ENCODE measurements around the gene ZNF862. TPM values are rescaled to one million over a fixed set of nuclear protein-coding genes. Genes with fewer than 3 reads are reported as not detected.

Gene ZNF862
- total and polyA plus RNA-seq, 2 experiments from 2014 or later = 0.94 to 2.3 TPM

DNA sequence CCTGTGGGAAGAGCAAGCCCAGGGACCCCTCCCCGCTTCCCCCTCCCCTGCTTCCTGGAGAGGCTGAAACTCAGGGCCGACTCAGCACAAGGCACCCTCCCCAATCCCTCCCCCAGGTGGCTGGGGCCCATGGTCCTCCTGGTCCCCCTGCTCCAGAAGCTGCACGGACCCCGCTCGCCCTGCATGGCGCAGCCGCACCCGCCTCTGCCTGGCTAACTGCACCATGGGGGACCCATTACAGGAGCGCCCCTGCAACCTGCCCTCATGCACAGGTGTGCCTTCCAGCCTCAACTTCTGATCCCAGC lies 19.7 kb upstream of the ZNF862 start:
- TF ChIP-seq JUNB (IDR thresholded peaks at IDR 0.05; ENCODE audit: unreplicated experiment) (no peak), POLR2AphosphoS5 (IDR thresholded peaks at IDR 0.05; ENCODE audit: low read depth) (no peak), ZNF114 (CRISPR knock-in tag; IDR thresholded peaks at IDR 0.05) (no peak), CREB1 (CRISPR knock-in tag; IDR thresholded peaks at IDR 0.05; ENCODE audit: low read depth) (no peak), ZNF331 (CRISPR knock-in tag; IDR thresholded peaks at IDR 0.05; ENCODE audit: low read depth) (no peak), EZH2phosphoT487 (IDR thresholded peaks at IDR 0.05; ENCODE audit: unreplicated experiment) (no peak), STAT1 (IDR thresholded peaks at IDR 0.05; ENCODE audit: unreplicated experiment) (no peak), EZH2 (IDR thresholded peaks at IDR 0.05; ENCODE audit: low read depth, unreplicated experiment) (no peak), NANOG (IDR thresholded peaks at IDR 0.05; ENCODE audit: borderline replicate concordance) (no peak)
- TF ChIP-seq, protein P1, sequence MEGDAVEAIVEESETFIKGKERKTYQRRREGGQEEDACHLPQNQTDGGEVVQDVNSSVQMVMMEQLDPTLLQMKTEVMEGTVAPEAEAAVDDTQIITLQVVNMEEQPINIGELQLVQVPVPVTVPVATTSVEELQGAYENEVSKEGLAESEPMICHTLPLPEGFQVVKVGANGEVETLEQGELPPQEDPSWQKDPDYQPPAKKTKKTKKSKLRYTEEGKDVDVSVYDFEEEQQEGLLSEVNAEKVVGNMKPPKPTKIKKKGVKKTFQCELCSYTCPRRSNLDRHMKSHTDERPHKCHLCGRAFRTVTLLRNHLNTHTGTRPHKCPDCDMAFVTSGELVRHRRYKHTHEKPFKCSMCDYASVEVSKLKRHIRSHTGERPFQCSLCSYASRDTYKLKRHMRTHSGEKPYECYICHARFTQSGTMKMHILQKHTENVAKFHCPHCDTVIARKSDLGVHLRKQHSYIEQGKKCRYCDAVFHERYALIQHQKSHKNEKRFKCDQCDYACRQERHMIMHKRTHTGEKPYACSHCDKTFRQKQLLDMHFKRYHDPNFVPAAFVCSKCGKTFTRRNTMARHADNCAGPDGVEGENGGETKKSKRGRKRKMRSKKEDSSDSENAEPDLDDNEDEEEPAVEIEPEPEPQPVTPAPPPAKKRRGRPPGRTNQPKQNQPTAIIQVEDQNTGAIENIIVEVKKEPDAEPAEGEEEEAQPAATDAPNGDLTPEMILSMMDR (conservative IDR thresholded peaks at IDR 0.05; ENCODE audit: low read depth in 2 of 2) = no peak
- TF ChIP-seq, protein P2, sequence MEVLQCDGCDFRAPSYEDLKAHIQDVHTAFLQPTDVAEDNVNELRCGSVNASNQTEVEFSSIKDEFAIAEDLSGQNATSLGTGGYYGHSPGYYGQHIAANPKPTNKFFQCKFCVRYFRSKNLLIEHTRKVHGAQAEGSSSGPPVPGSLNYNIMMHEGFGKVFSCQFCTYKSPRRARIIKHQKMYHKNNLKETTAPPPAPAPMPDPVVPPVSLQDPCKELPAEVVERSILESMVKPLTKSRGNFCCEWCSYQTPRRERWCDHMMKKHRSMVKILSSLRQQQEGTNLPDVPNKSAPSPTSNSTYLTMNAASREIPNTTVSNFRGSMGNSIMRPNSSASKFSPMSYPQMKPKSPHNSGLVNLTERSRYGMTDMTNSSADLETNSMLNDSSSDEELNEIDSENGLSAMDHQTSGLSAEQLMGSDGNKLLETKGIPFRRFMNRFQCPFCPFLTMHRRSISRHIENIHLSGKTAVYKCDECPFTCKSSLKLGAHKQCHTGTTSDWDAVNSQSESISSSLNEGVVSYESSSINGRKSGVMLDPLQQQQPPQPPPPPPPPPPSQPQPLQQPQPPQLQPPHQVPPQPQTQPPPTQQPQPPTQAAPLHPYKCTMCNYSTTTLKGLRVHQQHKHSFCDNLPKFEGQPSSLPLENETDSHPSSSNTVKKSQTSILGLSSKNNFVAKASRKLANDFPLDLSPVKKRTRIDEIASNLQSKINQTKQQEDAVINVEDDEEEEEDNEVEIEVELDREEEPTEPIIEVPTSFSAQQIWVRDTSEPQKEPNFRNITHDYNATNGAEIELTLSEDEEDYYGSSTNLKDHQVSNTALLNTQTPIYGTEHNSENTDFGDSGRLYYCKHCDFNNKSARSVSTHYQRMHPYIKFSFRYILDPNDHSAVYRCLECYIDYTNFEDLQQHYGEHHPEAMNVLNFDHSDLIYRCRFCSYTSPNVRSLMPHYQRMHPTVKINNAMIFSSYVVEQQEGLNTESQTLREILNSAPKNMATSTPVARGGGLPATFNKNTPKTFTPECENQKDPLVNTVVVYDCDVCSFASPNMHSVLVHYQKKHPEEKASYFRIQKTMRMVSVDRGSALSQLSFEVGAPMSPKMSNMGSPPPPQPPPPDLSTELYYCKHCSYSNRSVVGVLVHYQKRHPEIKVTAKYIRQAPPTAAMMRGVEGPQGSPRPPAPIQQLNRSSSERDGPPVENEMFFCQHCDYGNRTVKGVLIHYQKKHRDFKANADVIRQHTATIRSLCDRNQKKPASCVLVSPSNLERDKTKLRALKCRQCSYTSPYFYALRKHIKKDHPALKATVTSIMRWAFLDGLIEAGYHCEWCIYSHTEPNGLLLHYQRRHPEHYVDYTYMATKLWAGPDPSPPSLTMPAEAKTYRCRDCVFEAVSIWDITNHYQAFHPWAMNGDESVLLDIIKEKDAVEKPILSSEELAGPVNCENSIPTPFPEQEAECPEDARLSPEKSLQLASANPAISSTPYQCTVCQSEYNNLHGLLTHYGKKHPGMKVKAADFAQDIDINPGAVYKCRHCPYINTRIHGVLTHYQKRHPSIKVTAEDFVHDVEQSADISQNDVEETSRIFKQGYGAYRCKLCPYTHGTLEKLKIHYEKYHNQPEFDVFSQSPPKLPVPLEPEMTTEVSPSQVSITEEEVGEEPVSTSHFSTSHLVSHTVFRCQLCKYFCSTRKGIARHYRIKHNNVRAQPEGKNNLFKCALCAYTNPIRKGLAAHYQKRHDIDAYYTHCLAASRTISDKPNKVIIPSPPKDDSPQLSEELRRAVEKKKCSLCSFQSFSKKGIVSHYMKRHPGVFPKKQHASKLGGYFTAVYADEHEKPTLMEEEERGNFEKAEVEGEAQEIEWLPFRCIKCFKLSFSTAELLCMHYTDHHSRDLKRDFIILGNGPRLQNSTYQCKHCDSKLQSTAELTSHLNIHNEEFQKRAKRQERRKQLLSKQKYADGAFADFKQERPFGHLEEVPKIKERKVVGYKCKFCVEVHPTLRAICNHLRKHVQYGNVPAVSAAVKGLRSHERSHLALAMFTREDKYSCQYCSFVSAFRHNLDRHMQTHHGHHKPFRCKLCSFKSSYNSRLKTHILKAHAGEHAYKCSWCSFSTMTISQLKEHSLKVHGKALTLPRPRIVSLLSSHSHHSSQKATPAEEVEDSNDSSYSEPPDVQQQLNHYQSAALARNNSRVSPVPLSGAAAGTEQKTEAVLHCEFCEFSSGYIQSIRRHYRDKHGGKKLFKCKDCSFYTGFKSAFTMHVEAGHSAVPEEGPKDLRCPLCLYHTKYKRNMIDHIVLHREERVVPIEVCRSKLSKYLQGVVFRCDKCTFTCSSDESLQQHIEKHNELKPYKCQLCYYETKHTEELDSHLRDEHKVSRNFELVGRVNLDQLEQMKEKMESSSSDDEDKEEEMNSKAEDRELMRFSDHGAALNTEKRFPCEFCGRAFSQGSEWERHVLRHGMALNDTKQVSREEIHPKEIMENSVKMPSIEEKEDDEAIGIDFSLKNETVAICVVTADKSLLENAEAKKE (CRISPR knock-in tag; IDR thresholded peaks at IDR 0.05) = no peak
- TF ChIP-seq, protein P3, sequence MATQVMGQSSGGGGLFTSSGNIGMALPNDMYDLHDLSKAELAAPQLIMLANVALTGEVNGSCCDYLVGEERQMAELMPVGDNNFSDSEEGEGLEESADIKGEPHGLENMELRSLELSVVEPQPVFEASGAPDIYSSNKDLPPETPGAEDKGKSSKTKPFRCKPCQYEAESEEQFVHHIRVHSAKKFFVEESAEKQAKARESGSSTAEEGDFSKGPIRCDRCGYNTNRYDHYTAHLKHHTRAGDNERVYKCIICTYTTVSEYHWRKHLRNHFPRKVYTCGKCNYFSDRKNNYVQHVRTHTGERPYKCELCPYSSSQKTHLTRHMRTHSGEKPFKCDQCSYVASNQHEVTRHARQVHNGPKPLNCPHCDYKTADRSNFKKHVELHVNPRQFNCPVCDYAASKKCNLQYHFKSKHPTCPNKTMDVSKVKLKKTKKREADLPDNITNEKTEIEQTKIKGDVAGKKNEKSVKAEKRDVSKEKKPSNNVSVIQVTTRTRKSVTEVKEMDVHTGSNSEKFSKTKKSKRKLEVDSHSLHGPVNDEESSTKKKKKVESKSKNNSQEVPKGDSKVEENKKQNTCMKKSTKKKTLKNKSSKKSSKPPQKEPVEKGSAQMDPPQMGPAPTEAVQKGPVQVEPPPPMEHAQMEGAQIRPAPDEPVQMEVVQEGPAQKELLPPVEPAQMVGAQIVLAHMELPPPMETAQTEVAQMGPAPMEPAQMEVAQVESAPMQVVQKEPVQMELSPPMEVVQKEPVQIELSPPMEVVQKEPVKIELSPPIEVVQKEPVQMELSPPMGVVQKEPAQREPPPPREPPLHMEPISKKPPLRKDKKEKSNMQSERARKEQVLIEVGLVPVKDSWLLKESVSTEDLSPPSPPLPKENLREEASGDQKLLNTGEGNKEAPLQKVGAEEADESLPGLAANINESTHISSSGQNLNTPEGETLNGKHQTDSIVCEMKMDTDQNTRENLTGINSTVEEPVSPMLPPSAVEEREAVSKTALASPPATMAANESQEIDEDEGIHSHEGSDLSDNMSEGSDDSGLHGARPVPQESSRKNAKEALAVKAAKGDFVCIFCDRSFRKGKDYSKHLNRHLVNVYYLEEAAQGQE (IDR thresholded peaks at IDR 0.05; ENCODE audit: unreplicated experiment) = no peak
- TF ChIP-seq, protein P4, sequence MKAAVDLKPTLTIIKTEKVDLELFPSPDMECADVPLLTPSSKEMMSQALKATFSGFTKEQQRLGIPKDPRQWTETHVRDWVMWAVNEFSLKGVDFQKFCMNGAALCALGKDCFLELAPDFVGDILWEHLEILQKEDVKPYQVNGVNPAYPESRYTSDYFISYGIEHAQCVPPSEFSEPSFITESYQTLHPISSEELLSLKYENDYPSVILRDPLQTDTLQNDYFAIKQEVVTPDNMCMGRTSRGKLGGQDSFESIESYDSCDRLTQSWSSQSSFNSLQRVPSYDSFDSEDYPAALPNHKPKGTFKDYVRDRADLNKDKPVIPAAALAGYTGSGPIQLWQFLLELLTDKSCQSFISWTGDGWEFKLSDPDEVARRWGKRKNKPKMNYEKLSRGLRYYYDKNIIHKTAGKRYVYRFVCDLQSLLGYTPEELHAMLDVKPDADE (IDR thresholded peaks at IDR 0.05) = no peak
- H3K27me3 Mint-ChIP-seq (ENCODE audit: insufficient read depth, low read depth, poor library complexity) = peaks cover 6% of the 10 kb centered on the region
- Histone ChIP-seq H3K27me3 (ENCODE audit: insufficient read depth) (no peaks in the 10 kb centered on the region), H3K36me3 (ENCODE audit: insufficient read depth) (no peaks in the 10 kb centered on the region), H2AFZ (no peak overlapping the region), H3K27ac (ENCODE audit: low read depth) (no peak overlapping the region), H3K4me2 (no peak overlapping the region), H3K4me1 (ENCODE audit: insufficient read depth) (no peaks in the 10 kb centered on the region; the same call in 1 of the 2 replicates), H3F3A (replicated peaks; ENCODE audit: low read depth) (no peaks in the 10 kb centered on the region), H3K79me2 (replicated peaks; ENCODE audit: insufficient read depth) (no peaks in the 10 kb centered on the region), H4K20me1 (replicated peaks; ENCODE audit: insufficient read depth) (no peaks in the 10 kb centered on the region), H3K9me2 (ENCODE audit: insufficient read depth) (no peaks in the 10 kb centered on the region), H3K4me3 (no peak overlapping the region)
- no peak for ATAC-seq
- DNase-seq (ENCODE audit: low spot score) = no peak
- H3K27ac Mint-ChIP-seq = no peak overlapping the region
- H3K4me1 Mint-ChIP-seq = peaks cover 2% of the 10 kb centered on the region; the same call in 2 of the 3 replicates
- H3K9me3 Mint-ChIP-seq = peaks cover 9% of the 10 kb centered on the region; the same call in 2 of the 3 replicates
- no peaks in the 10 kb centered on the region for H3K36me3 Mint-ChIP-seq (ENCODE audit: low read depth)
- no peak overlapping the region for H3K4me3 Mint-ChIP-seq
